GM18505 (cell line): ENCODE data around the gene GRID2IP.

Experiments
- ATAC-seq: cut with Tn5 transposase; IDR thresholded peaks from one replicate; pipeline ENCODE4 v1.9.1; 2021; ENCODE audit not compliant: unreplicated experiment
- POLR2A ChIP-seq: IDR thresholded peaks from 4 replicates; pipeline ENCODE4 v1.6.1; 2011; ENCODE audit warnings: borderline replicate concordance; ENCODE audit not compliant: insufficient read depth, insufficient read length; ENCODE audit errors: extremely low read depth

GRID2IP gene

GRCh38 chr7:6576024-6576866, 25.0 kb upstream of the GRID2IP start:
- ATAC-seq: no peak
- TF ChIP-seq POLR2A: no peak

GRCh38 chr7:6575281-6576023, 24.2 kb upstream of the GRID2IP start:
- ATAC-seq: no peak
- no peak for TF ChIP-seq POLR2A

GRCh38 chr7:6571160-6571779, 20.0 kb upstream of the GRID2IP start:
- TF ChIP-seq POLR2A: no peak
- no peak for ATAC-seq

GRCh38 chr7:6567886-6568285, 16.6 kb upstream of the GRID2IP start:
- ATAC-seq: no peak
- no peak for TF ChIP-seq POLR2A

GRCh38 chr7:6565655-6566054, 14.4 kb upstream of the GRID2IP start:
- no peak for ATAC-seq
- TF ChIP-seq POLR2A: no peak

- no peak for ATAC-seq
- no peak for TF ChIP-seq POLR2A
Measured at GRCh38 chr7:6563936-6564770, 12.9 kb upstream of the GRID2IP start.

GRCh38 chr7:6562106-6562505, 10.8 kb upstream of the GRID2IP start:
- ATAC-seq: no peak

GRCh38 chr7:6559896-6560295, 8.6 kb upstream of the GRID2IP start:
- no peak for ATAC-seq
- TF ChIP-seq POLR2A: no peak

More at GRCh38 chr7:6562106-6562505, 10.8 kb upstream of the GRID2IP start:
- TF ChIP-seq POLR2A: no peak

- no peak for ATAC-seq
Measured at GRCh38 chr7:6558837-6559236, 7.6 kb upstream of the GRID2IP start.

GRCh38 chr7:6556196-6556595, 4.9 kb upstream of the GRID2IP start:
- no peak for TF ChIP-seq POLR2A
- no peak for ATAC-seq

More at GRCh38 chr7:6558837-6559236, 7.6 kb upstream of the GRID2IP start:
- TF ChIP-seq POLR2A: no peak

GRCh38 chr7:6554848-6555247, 3.6 kb upstream of the GRID2IP start:
- TF ChIP-seq POLR2A: no peak
- no peak for ATAC-seq

GRCh38 chr7:6553448-6554044, 2.3 kb upstream of the GRID2IP start:
- no peak for ATAC-seq
- no peak for TF ChIP-seq POLR2A
